ENCODE results near the gene C19orf33. TPM values are rescaled to one million over a fixed set of nuclear protein-coding genes. Genes with fewer than 3 reads are reported as not detected.
A peak's percentile ranks its signal among the peaks of the same experiment; 100 is the strongest.

C19orf33 gene
- total and polyA plus RNA-seq, 9 of the 15 experiments (the other 6 are each of a cell fraction or from before 2014, with no cell fraction given) = 3.2 TPM; not detected in 8

DNA sequence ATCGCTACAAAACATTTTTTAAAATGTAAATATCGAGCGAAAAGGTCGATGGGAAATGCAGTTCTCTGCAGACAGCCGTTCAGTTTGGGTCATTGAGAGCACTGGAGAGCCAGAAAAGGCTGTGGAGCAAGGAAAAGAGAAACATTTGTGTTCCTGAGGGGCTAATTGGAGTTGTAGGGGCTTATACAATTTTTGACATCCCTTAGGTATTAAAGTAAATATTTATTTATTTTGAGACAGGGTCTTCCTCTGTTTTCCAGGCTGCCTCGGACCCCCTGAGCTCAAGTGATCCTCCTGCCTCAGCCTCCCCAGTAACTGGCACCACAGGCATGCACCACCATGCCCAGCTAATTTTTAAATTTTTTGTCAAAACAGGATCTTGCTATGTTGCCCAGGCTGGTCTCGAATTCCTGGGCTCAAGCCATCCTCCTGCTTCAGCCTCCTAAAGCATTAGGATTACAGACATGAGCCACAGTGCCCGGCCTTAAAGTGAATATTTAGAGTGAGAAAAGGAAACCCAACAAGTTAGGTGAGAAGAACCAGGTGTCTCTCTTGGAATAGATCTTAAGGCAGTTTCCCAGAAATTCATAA is 12.5 kb downstream of the C19orf33 start (continued):
- TF ChIP-seq, protein P1, sequence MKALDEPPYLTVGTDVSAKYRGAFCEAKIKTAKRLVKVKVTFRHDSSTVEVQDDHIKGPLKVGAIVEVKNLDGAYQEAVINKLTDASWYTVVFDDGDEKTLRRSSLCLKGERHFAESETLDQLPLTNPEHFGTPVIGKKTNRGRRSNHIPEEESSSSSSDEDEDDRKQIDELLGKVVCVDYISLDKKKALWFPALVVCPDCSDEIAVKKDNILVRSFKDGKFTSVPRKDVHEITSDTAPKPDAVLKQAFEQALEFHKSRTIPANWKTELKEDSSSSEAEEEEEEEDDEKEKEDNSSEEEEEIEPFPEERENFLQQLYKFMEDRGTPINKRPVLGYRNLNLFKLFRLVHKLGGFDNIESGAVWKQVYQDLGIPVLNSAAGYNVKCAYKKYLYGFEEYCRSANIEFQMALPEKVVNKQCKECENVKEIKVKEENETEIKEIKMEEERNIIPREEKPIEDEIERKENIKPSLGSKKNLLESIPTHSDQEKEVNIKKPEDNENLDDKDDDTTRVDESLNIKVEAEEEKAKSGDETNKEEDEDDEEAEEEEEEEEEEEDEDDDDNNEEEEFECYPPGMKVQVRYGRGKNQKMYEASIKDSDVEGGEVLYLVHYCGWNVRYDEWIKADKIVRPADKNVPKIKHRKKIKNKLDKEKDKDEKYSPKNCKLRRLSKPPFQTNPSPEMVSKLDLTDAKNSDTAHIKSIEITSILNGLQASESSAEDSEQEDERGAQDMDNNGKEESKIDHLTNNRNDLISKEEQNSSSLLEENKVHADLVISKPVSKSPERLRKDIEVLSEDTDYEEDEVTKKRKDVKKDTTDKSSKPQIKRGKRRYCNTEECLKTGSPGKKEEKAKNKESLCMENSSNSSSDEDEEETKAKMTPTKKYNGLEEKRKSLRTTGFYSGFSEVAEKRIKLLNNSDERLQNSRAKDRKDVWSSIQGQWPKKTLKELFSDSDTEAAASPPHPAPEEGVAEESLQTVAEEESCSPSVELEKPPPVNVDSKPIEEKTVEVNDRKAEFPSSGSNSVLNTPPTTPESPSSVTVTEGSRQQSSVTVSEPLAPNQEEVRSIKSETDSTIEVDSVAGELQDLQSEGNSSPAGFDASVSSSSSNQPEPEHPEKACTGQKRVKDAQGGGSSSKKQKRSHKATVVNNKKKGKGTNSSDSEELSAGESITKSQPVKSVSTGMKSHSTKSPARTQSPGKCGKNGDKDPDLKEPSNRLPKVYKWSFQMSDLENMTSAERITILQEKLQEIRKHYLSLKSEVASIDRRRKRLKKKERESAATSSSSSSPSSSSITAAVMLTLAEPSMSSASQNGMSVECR (CRISPR knock-in tag; IDR thresholded peaks at IDR 0.05) = peak; percentile 57
- TF ChIP-seq, protein P2, sequence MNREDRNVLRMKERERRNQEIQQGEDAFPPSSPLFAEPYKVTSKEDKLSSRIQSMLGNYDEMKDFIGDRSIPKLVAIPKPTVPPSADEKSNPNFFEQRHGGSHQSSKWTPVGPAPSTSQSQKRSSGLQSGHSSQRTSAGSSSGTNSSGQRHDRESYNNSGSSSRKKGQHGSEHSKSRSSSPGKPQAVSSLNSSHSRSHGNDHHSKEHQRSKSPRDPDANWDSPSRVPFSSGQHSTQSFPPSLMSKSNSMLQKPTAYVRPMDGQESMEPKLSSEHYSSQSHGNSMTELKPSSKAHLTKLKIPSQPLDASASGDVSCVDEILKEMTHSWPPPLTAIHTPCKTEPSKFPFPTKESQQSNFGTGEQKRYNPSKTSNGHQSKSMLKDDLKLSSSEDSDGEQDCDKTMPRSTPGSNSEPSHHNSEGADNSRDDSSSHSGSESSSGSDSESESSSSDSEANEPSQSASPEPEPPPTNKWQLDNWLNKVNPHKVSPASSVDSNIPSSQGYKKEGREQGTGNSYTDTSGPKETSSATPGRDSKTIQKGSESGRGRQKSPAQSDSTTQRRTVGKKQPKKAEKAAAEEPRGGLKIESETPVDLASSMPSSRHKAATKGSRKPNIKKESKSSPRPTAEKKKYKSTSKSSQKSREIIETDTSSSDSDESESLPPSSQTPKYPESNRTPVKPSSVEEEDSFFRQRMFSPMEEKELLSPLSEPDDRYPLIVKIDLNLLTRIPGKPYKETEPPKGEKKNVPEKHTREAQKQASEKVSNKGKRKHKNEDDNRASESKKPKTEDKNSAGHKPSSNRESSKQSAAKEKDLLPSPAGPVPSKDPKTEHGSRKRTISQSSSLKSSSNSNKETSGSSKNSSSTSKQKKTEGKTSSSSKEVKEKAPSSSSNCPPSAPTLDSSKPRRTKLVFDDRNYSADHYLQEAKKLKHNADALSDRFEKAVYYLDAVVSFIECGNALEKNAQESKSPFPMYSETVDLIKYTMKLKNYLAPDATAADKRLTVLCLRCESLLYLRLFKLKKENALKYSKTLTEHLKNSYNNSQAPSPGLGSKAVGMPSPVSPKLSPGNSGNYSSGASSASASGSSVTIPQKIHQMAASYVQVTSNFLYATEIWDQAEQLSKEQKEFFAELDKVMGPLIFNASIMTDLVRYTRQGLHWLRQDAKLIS (CRISPR knock-in tag; IDR thresholded peaks at IDR 0.05) = no peak
- TF ChIP-seq TCF7L2 (IDR thresholded peaks at IDR 0.05; ENCODE audit: low read depth, low read length) = no peak
- peak; percentile 54; the same call in 1 of the 2 replicates for TF ChIP-seq RBFOX2 (IDR thresholded peaks at IDR 0.05; ENCODE audit: low read depth, low read length)
- TF ChIP-seq ZNF133 (CRISPR knock-in tag; IDR thresholded peaks at IDR 0.05) = no peak
- TF ChIP-seq, protein P3, sequence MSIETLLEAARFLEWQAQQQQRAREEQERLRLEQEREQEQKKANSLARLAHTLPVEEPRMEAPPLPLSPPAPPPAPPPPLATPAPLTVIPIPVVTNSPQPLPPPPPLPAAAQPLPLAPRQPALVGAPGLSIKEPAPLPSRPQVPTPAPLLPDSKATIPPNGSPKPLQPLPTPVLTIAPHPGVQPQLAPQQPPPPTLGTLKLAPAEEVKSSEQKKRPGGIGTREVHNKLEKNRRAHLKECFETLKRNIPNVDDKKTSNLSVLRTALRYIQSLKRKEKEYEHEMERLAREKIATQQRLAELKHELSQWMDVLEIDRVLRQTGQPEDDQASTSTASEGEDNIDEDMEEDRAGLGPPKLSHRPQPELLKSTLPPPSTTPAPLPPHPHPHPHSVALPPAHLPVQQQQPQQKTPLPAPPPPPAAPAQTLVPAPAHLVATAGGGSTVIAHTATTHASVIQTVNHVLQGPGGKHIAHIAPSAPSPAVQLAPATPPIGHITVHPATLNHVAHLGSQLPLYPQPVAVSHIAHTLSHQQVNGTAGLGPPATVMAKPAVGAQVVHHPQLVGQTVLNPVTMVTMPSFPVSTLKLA (conservative IDR thresholded peaks at IDR 0.05) = no peak
- TF ChIP-seq SIN3A (IDR thresholded peaks at IDR 0.05; ENCODE audit: borderline replicate concordance in 2 of 2, control insufficient read depth in 1 of 2, low read depth in 2 of 2, low read length in 2 of 2) = no peak
- TF ChIP-seq, protein P4, sequence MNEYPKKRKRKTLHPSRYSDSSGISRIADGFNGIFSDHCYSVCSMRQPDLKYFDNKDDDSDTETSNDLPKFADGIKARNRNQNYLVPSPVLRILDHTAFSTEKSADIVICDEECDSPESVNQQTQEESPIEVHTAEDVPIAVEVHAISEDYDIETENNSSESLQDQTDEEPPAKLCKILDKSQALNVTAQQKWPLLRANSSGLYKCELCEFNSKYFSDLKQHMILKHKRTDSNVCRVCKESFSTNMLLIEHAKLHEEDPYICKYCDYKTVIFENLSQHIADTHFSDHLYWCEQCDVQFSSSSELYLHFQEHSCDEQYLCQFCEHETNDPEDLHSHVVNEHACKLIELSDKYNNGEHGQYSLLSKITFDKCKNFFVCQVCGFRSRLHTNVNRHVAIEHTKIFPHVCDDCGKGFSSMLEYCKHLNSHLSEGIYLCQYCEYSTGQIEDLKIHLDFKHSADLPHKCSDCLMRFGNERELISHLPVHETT (CRISPR knock-in tag; conservative IDR thresholded peaks at IDR 0.05 in 1 of 2, IDR thresholded peaks at IDR 0.05 in 1 of 2) = no peak
- TF ChIP-seq CBFA2T2 (conservative IDR thresholded peaks at IDR 0.05) = no peak

All from K562 (cell line).